WTC11 (cell line): ENCODE results near the gene LIPT1. TPM values are rescaled to one million over a fixed set of nuclear protein-coding genes. Genes with fewer than 3 reads are reported as not detected.

Experiments used
- ATAC-seq: fragments of 200-7000 bp; cut with Tn5 transposase; 2 replicates; pipeline ENCODE4 v1.10.0; 2021; ENCODE audit warnings: mild to moderate bottlenecking, moderate library complexity
- CTCF ChIA-PET: fragments of 300-600 bp; sonication (Branson Sonifier 250); formaldehyde crosslinking; loops from one replicate; lab custom pipeline; 2021; ENCODE audit warnings: antibody characterized with exemption; lab: Charles Lee
- POLR2A ChIA-PET: fragments of 350-600 bp; sonication (Branson Sonifier 250); formaldehyde crosslinking; loops from one replicate; lab custom pipeline; 2021; ENCODE audit warnings: antibody characterized with exemption; lab: Charles Lee
- DNase-seq: peaks from one replicate; pipeline ENCODE4 v3.0.0; 2021; ENCODE audit warnings: low spot score
- H3K27ac Mint-ChIP-seq: 2 replicates; pipeline ENCODE4 v1.8.0; 2021; ENCODE audit warnings: mixed read lengths
- H3K27me3 Mint-ChIP-seq: 2 replicates; pipeline ENCODE4 v1.8.0; 2021; ENCODE audit warnings: low read depth, mild to moderate bottlenecking, moderate library complexity, mixed read lengths
- H3K36me3 Mint-ChIP-seq: 2 replicates; pipeline ENCODE4 v1.8.0; 2021; ENCODE audit warnings: mixed read lengths
- H3K4me1 Mint-ChIP-seq: 2 replicates; pipeline ENCODE4 v1.8.0; 2022; ENCODE audit warnings: mixed read lengths
- H3K4me3 Mint-ChIP-seq: 2 replicates; pipeline ENCODE4 v1.8.0; 2021; ENCODE audit warnings: mild to moderate bottlenecking, moderate library complexity, mixed read lengths
- H3K9me3 Mint-ChIP-seq: 2 replicates; pipeline ENCODE4 v1.8.0; 2021; ENCODE audit warnings: mixed read lengths
- AR ChIP-seq: fragments of 250-450 bp; sonication (Bioruptor Pico); IDR thresholded peaks from 2 replicates; pipeline ENCODE4 v1.9.0; 2021; ENCODE audit warnings: mild to moderate bottlenecking
- CREB1 ChIP-seq: sonication (generic); formaldehyde crosslinking; IDR thresholded peaks from 2 replicates; pipeline ENCODE4 v1.8.0; 2023; ENCODE audit warnings: mild to moderate bottlenecking, missing genetic modification reagents
- CREM ChIP-seq: sonication (generic); formaldehyde crosslinking; IDR thresholded peaks from 2 replicates; pipeline ENCODE4 v1.8.1; 2022; ENCODE audit warnings: mild to moderate bottlenecking, missing genetic modification reagents, moderate library complexity
- E2F4 ChIP-seq: sonication (generic); formaldehyde crosslinking; IDR thresholded peaks from 2 replicates; pipeline ENCODE4 v1.8.1; 2022; ENCODE audit warnings: low read depth, mild to moderate bottlenecking, moderate library complexity, missing genetic modification reagents, borderline replicate concordance
- FOXJ3 ChIP-seq: sonication (generic); formaldehyde crosslinking; IDR thresholded peaks from 2 replicates; pipeline ENCODE4 v1.9.0; 2021; ENCODE audit warnings: missing genetic modification reagents, mild to moderate bottlenecking, borderline replicate concordance
- IRF2 ChIP-seq: sonication (generic); formaldehyde crosslinking; IDR thresholded peaks from 2 replicates; pipeline ENCODE4 v1.8.0; 2022; ENCODE audit warnings: low read depth, missing genetic modification reagents, borderline replicate concordance
- KAT7 ChIP-seq: sonication (generic); formaldehyde crosslinking; IDR thresholded peaks from 2 replicates; pipeline ENCODE4 v1.8.1; 2023; ENCODE audit warnings: missing genetic modification reagents, mild to moderate bottlenecking, borderline replicate concordance
- MXD4 ChIP-seq: fragments of 250-450 bp; sonication (Bioruptor Pico); IDR thresholded peaks from 2 replicates; pipeline ENCODE4 v1.8.0; 2021; ENCODE audit warnings: mild to moderate bottlenecking, moderate library complexity, borderline replicate concordance
- NFATC4 ChIP-seq: fragments of 250-450 bp; sonication (Bioruptor Pico); IDR thresholded peaks from 2 replicates; pipeline ENCODE4 v1.9.0; 2021; ENCODE audit warnings: mild to moderate bottlenecking
- NR3C1 ChIP-seq: sonication (generic); formaldehyde crosslinking; conservative IDR thresholded peaks from 2 replicates; pipeline ENCODE4 v1.8.1; 2023; ENCODE audit warnings: low read depth, mild to moderate bottlenecking, missing genetic modification reagents
- RELA ChIP-seq: sonication (generic); formaldehyde crosslinking; IDR thresholded peaks from 2 replicates; pipeline ENCODE4 v1.8.1; 2022; ENCODE audit warnings: missing genetic modification reagents, mild to moderate bottlenecking, borderline replicate concordance
- SMAD4 ChIP-seq: sonication (generic); formaldehyde crosslinking; IDR thresholded peaks from 2 replicates; pipeline ENCODE4 v1.8.0; 2022; ENCODE audit warnings: mild to moderate bottlenecking, missing genetic modification reagents
- TEAD1 ChIP-seq: sonication (generic); formaldehyde crosslinking; IDR thresholded peaks from 2 replicates; pipeline ENCODE4 v1.8.0; 2022; ENCODE audit warnings: mild to moderate bottlenecking, missing genetic modification reagents
- TEAD4 ChIP-seq: sonication (generic); formaldehyde crosslinking; IDR thresholded peaks from 2 replicates; pipeline ENCODE4 v1.8.0; 2022; ENCODE audit warnings: mild to moderate bottlenecking, missing genetic modification reagents
- USF2 ChIP-seq: sonication (generic); formaldehyde crosslinking; IDR thresholded peaks from 2 replicates; pipeline ENCODE4 v1.8.1; 2023; ENCODE audit warnings: mild to moderate bottlenecking, missing genetic modification reagents, moderate library complexity
- ZBTB21 ChIP-seq: sonication (generic); formaldehyde crosslinking; IDR thresholded peaks from 2 replicates; pipeline ENCODE4 v1.8.1; 2023; ENCODE audit warnings: mild to moderate bottlenecking, missing genetic modification reagents, borderline replicate concordance
- ZNF219 ChIP-seq: sonication (generic); formaldehyde crosslinking; IDR thresholded peaks from 2 replicates; pipeline ENCODE4 v1.8.0; 2023; ENCODE audit warnings: missing genetic modification reagents, mild to moderate bottlenecking, borderline replicate concordance
- total RNA-seq: library from RNA; stranded (reverse); gene quantifications from 3 replicates; pipeline ENCODE4 v1.2.3, GENCODE V29; 2021
- TF ChIP-seq, protein P1 (sequence below): sonication (generic); formaldehyde crosslinking; IDR thresholded peaks from 2 replicates; pipeline ENCODE4 v1.8.1; 2023; ENCODE audit warnings: mild to moderate bottlenecking, missing genetic modification reagents, borderline replicate concordance
- TF ChIP-seq, protein P2 (sequence below): sonication (generic); formaldehyde crosslinking; IDR thresholded peaks from 2 replicates; pipeline ENCODE4 v1.8.1; 2023; ENCODE audit warnings: mild to moderate bottlenecking, moderate library complexity, missing genetic modification reagents
- TF ChIP-seq, protein P3 (sequence below): fragments of 200-600 bp; IDR thresholded peaks from 2 replicates; pipeline ENCODE4 v1.8.0; 2022; ENCODE audit warnings: antibody characterized with exemption

The LIPT1 gene
- total RNA-seq, 1 experiment from 2014 or later, result 9.7 TPM

DNA sequence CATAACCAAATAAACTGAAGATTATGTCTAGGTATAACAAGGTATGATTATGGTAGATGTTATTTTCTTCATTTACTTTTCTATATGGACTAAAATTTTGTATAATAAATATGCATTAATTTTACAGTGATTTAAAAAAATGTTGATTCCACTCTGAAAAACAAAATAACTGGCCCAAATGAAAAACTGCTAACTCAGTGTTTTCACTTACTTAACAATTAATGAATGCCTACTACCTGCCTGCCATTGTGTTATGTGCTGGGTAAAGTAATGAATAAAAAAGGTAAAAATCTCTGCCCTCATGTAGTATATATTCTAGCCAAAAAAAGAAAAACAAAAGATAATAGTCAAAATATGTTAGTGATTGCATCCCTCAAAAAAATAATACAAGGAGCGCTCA is 42.8 kb upstream of the LIPT1 start:
- Mint-ChIP-seq H3K9me3 (no peaks in the 10 kb centered on the region), H3K36me3 (no peaks in the 10 kb centered on the region), H3K27me3 (no peaks in the 10 kb centered on the region), H3K4me1 (peaks cover 2% of the 10 kb centered on the region; the same call in 1 of the 2 replicates), H3K4me3 (no peak overlapping the region), H3K27ac (no peak overlapping the region)
- CTCF ChIA-PET, result no interaction called here
- no peak for DNase-seq
- POLR2A ChIA-PET, result no interaction called here
- TF ChIP-seq, protein P1, sequence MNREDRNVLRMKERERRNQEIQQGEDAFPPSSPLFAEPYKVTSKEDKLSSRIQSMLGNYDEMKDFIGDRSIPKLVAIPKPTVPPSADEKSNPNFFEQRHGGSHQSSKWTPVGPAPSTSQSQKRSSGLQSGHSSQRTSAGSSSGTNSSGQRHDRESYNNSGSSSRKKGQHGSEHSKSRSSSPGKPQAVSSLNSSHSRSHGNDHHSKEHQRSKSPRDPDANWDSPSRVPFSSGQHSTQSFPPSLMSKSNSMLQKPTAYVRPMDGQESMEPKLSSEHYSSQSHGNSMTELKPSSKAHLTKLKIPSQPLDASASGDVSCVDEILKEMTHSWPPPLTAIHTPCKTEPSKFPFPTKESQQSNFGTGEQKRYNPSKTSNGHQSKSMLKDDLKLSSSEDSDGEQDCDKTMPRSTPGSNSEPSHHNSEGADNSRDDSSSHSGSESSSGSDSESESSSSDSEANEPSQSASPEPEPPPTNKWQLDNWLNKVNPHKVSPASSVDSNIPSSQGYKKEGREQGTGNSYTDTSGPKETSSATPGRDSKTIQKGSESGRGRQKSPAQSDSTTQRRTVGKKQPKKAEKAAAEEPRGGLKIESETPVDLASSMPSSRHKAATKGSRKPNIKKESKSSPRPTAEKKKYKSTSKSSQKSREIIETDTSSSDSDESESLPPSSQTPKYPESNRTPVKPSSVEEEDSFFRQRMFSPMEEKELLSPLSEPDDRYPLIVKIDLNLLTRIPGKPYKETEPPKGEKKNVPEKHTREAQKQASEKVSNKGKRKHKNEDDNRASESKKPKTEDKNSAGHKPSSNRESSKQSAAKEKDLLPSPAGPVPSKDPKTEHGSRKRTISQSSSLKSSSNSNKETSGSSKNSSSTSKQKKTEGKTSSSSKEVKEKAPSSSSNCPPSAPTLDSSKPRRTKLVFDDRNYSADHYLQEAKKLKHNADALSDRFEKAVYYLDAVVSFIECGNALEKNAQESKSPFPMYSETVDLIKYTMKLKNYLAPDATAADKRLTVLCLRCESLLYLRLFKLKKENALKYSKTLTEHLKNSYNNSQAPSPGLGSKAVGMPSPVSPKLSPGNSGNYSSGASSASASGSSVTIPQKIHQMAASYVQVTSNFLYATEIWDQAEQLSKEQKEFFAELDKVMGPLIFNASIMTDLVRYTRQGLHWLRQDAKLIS, result no peak
- TF ChIP-seq IRF2 (CRISPR knock-in tag), result no peak
- TF ChIP-seq CREM (CRISPR knock-in tag), result no peak
- no peak for TF ChIP-seq E2F4 (CRISPR knock-in tag)
- no peak for TF ChIP-seq TEAD4 (CRISPR knock-in tag)
- no peak for TF ChIP-seq TEAD1 (CRISPR knock-in tag)
- TF ChIP-seq ZBTB21, result no peak
- no peak for TF ChIP-seq KAT7 (CRISPR knock-in tag)
- no peak for ATAC-seq

DNA sequence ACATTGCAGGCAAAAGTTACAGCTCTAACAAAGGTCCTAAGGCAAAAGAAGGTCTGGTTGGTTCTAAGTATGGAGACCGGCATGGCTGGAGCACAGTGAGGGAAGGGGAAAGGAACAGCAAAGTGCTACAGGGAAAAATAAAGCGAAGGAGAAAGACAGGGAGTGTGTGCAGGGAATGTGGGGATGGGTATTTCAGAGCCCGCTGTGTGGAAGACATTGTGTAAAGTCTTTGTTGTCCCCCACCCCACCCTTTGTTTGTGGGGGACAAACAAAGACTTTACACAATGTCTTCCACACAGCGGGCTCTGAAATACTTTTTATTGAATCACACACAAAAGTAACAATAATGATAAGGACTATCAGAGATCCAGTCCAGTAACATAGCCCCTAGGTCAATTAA is 42.1 kb upstream of the LIPT1 start:
- POLR2A ChIA-PET, result no interaction called here
- no peaks in the 10 kb centered on the region for H3K36me3 Mint-ChIP-seq
- TF ChIP-seq, protein P2, sequence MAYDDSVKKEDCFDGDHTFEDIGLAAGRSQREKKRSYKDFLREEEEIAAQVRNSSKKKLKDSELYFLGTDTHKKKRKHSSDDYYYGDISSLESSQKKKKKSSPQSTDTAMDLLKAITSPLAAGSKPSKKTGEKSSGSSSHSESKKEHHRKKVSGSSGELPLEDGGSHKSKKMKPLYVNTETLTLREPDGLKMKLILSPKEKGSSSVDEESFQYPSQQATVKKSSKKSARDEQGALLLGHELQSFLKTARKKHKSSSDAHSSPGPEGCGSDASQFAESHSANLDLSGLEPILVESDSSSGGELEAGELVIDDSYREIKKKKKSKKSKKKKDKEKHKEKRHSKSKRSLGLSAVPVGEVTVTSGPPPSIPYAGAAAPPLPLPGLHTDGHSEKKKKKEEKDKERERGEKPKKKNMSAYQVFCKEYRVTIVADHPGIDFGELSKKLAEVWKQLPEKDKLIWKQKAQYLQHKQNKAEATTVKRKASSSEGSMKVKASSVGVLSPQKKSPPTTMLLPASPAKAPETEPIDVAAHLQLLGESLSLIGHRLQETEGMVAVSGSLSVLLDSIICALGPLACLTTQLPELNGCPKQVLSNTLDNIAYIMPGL (CRISPR knock-in tag), result no peak
- TF ChIP-seq USF2 (CRISPR knock-in tag) (no peak), SMAD4 (no peak), CREB1 (CRISPR knock-in tag) (no peak), NR3C1 (no peak), FOXJ3 (CRISPR knock-in tag) (no peak), RELA (CRISPR knock-in tag) (no peak), ZNF219 (CRISPR knock-in tag) (no peak), E2F4 (CRISPR knock-in tag) (no peak), NFATC4 (CRISPR knock-in tag) (no peak), MXD4 (CRISPR knock-in tag) (no peak), AR (no peak)
- TF ChIP-seq, protein P3, sequence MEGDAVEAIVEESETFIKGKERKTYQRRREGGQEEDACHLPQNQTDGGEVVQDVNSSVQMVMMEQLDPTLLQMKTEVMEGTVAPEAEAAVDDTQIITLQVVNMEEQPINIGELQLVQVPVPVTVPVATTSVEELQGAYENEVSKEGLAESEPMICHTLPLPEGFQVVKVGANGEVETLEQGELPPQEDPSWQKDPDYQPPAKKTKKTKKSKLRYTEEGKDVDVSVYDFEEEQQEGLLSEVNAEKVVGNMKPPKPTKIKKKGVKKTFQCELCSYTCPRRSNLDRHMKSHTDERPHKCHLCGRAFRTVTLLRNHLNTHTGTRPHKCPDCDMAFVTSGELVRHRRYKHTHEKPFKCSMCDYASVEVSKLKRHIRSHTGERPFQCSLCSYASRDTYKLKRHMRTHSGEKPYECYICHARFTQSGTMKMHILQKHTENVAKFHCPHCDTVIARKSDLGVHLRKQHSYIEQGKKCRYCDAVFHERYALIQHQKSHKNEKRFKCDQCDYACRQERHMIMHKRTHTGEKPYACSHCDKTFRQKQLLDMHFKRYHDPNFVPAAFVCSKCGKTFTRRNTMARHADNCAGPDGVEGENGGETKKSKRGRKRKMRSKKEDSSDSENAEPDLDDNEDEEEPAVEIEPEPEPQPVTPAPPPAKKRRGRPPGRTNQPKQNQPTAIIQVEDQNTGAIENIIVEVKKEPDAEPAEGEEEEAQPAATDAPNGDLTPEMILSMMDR, result no peak
- TF ChIP-seq, all 79 proteins: peak for 0
- ATAC-seq (no peak), DNase-seq (no peak)
- H3K9me3 Mint-ChIP-seq, result no peaks in the 10 kb centered on the region
- H3K4me3 Mint-ChIP-seq, result no peak overlapping the region
- no peaks in the 10 kb centered on the region for H3K27me3 Mint-ChIP-seq
- CTCF ChIA-PET, result no interaction called here
- peaks cover 2% of the 10 kb centered on the region; the same call in 1 of the 2 replicates for H3K4me1 Mint-ChIP-seq
- H3K27ac Mint-ChIP-seq, result 0 out of 2 replicates have a peak overlapping the region, but pooled peaks have one; percentile 0
